DMS53 (cell line): Measurements from ENCODE around the gene PCSK2.

Experiments used
- DNase-seq: peaks from one replicate; lab custom pipeline; 2025; lab: John Stamatoyannopoulos, UW

Gene PCSK2

GRCh38 chr20:17399303-17399985 lies 172.6 kb downstream of the PCSK2 start:
- no peak for DNase-seq

GRCh38 chr20:17403461-17403860 lies 176.6 kb downstream of the PCSK2 start:
- DNase-seq, result no peak

DNA sequence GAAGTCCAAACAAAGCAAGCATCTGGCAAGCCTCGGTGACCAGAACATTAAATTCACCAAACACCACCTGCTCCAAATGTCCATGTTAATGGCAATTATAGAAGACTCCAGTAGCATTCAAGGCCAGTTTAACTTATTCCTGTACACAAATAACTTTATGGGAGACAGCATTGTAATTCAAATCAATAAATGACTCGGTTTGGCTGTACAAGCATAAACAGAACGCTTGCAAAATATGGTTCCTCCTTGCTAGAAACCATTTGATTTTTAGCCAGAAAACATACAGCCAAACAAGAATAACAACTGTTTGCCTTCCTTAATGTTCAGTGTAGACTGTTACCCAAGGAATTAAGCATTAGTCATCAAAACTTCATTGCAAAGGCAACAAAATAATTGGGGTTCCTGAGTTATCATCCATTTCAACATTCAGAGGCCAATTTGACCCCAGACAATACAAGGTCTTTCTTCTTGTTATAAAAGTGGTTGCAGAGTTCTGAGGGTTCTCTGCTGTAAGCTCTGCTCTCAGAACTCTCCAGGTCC lies 179.3 kb downstream of the PCSK2 start:
- DNase-seq, result no peak

DNA sequence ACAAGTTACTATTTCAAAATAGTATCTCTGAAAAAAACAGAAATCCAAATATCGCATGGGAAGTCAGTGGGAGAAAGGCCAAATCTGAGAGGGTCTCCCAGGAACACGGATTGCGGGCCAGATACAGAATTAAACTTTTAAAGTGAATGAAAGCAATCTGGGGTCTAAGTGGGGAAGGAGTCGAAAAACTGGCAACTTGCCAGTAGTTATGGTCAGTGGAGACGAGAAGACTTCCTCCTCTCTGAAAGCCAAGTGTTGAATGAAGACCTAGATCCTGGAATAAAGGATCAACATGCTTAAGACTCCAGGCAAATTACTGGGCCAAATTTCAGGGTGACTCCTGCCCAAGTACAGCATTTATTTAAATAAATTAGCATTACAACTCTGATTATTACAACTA lies 180.7 kb downstream of the PCSK2 start:
- no peak for DNase-seq

DNA sequence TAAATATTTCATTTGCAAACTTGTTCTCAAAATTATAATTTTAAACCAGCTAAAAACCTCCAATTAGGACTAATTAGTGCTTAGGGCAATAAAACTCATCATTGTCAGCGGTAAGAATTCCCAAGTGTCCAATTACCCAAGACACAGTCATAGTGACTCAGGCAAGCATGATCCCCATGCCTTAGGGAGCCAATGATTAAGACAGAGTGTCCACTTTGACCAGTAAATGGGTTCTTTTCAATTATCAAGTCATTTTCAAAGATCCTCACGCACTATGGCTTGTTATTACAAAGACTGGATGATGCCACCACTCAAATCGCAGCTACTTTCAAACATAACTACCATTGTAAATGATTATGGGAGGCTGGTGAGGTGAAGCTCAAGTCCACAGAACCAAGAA lies 190.4 kb downstream of the PCSK2 start:
- no peak for DNase-seq

GRCh38 chr20:17418737-17419136 lies 191.9 kb downstream of the PCSK2 start:
- no peak for DNase-seq

DNA sequence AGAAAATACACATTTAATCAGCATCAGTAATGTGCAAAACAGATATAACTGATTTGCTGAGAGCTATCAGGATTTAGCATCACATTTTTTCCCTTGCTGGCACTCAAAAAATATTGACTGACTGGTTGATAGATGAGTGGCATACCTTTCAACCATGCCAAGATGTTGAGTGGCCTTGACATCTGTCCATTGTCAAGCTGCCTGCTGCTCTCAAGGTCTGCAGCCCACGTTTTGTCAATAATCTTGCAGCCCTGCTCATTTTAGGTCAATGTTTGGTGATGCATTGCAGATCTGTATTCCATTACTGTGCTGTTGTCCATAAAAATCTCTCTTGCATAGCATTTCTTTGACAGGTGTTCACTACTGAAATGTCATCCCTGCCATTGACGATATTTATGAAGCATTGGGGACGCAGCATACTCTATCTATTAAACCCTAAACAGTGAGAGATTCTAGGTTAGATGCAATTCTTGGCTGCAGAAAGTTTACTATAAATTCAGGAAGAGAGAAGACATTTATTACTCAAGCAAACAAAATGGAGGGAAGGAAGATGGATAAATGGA lies 192.7 kb downstream of the PCSK2 start:
- DNase-seq, result peak; percentile 30

GRCh38 chr20:17421493-17421892 lies 194.7 kb downstream of the PCSK2 start:
- no peak for DNase-seq

DNA sequence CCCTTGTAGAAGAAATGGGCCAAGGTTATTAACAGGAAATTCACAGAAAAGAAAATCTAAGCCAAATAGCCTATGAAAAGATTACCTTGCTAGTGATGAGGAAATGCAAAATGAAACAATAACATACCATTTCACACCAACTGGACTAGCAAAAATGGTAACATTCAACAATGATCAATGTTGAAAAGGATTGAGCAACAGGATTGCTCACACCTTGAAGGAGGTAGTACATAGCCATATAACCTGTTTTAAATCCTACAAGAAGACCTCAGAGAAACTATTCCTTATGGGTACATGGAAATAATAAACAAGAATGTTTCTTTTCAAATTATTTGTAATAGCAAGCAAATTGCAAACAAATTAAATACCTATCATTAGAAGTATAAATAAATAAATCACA lies 196.9 kb downstream of the PCSK2 start:
- DNase-seq, result no peak

DNA sequence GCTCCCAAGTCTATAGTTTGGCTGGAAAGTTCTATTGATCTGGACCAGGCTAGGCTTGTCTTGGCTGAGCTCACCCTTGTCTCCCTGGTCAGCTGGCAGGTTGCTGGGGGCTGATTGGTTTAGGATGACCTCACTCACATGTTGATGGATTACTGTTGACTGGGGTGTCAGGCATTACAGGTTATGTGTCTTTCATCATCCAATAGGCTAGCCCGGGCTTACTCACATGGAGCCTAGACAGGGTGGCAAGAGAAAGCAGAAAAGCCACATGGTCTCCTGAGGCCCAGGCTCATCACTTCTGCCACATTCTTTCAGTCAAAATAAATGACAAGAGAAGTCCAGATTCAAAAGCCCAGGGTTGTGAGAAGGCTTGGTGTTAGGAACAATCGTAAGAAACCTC lies 200.8 kb downstream of the PCSK2 start:
- DNase-seq, result no peak

DNA sequence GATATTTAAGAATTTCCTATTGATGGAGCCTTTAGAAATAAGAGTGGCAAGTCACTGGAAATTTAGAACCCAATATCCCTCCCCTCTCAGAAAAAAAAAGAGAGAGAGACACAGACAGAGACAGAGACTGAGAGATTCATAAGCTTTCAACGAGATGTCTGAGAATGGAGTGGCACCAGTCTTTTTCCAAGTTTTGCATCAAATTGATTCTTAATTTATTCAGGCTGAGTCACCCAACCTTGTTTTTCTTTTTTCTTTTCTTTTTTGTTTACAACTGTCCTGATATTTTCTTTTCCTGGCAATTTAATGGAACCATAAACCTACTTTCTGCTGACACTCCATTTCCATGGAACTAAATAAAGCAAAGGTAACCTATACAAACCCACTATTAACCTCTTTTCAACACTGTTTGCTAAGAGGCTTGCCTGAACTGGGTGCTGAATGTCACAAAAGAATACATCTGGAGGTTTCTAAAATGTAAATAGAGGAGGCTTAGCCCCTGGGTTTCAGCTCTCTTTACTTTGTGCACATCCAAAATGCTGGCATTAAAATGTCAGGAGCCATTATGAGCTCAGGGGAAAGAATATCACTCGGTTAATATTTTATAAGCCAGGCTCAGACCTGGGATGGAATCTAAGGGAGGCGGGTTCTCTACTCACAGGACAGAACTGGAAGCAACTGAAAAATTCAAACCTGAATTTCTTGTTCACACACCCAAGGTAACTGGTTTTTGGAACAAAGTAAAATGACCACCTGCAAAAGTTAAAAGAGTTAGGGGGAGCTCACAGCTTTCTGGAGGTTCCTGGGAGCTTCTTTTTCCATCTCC lies 203.5 kb downstream of the PCSK2 start:
- peak; percentile 42 for DNase-seq

DNA sequence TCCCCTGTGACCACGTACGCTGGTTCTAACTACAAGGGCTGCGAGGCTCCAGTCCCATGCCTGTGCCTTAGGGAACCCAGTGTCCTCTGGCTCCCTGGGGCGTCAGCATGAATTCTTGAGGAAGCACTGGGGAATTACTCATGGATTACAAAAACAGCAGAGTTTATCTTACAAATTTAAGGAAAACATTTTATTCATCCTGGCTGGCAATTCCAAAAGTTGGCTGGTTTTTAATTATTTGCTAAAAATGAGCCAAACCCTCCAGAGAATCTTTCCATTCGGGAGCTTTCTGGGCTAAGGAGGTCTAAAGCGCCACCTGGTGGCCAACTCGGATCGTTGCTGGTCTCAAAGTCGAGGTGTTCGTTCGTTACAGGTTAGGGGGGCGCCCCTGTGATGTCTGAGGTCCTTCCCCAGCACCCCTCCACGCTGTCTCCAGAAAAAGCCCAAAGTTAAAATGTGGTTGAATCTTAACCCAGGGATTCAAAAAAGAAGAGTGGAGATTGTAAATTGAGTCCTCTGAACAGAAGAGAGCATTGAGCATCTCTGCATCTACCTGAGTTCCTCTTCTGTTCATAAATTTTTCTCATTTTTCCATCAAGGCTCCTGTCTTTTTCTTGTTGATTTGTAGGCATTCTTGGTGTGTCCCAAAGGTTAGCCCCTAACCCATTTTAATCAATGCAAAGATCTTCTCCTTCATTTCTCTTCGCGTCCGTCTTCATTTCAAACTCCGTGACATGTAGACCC lies 205.0 kb downstream of the PCSK2 start:
- peak; percentile 72 for DNase-seq

DNA sequence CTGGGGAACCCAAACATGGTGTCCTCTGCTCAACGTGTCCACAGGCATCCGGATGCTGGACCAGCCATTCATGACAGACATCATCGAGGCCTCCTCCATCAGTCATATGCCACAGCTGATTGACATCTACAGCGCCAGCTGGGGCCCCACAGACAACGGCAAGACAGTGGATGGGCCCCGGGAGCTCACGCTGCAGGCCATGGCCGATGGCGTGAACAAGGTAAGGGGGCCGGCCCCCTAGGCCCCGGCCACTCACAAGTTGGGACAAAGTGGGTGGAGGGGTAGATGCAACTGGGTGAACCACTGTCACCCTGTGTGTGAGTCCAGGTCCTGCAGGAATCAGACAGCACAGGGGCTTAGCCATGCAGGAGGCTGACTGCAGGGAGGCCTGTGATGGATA lies 209.8 kb downstream of the PCSK2 start:
- no peak for DNase-seq

GRCh38 chr20:17437251-17437650 lies 210.4 kb downstream of the PCSK2 start:
- no peak for DNase-seq

DNA sequence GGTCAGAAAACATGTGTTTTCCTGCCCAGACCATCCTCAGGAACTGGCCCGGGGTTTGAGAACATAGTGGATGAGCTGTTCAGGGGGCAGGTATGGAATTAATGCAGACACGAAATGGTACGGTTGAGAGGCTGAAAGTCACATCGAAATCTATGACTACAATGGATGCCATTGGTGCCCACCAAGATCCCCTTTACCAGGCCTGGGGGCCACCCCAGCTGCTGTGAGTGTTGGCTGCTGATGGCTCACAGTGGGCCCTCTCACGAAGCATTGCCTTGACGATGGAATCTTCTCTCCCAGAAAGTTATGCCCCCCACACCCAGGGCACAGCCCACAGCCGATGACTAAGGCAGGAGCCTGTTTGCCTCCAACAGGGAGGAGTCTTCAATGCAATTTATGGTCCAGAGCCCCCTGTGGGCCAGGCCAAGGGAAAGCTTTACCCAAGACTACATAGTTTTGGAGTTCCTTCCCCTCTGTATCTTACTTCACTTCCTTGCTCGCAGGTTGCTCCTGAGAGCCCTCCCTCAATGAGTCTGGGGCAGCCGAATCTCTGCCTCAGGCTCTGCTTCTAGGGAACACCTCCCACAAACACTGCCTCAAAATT lies 211.7 kb downstream of the PCSK2 start:
- no peak for DNase-seq

DNA sequence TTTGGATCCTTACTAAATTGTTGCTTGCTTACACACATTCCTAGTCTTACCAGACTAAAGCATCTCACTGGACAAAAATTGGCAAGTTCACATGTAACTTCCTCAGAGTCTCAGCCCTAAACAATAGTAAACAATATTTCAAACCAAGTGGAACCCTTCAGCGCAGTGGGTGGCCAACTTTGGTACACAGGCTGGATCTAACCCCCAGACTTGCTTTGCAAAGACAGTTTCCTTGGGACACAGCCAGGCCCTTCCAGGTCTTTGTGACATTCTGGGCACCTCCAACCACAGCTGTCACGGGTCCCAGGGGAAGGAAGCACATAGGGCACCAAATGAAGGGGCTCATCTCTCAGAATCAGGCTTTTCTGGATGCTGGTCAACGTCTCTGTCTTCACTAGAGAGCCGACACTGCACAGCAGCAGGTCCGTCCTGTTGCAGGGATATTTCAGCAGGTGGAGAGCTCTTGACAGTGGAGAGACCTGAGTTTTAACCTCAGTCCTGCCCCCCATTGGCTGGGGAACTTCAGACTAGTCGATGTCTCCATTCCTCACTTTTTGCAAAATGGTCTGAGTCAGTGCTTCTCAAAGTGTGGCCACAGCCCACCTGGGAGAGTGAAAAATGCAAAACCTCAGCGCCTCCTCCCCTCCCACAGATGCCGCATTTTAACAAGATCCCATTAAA lies 212.9 kb downstream of the PCSK2 start:
- no peak for DNase-seq

DNA sequence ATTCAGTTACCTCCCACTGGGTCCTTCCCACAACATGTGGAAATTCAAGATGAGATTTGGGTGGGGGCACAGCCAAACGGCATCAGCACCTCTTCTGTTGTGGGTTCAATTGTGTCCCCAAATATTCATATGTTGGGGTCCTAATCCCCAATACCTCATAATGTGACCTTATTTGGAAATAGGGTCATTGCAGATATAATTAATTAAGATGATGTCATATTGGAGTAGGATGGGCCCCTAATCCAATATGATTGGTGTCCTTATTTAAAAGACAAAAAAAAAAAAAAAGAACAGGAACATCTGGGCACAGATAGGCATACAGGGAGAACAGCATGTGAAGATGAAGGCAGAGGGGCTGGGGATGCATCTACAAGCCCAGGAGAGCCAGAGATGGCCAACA lies 214.9 kb downstream of the PCSK2 start:
- DNase-seq, result no peak

- DNase-seq, result peak; percentile 19
Observed at GRCh38 chr20:17442588-17442987, 215.7 kb downstream of the PCSK2 start.

DNA sequence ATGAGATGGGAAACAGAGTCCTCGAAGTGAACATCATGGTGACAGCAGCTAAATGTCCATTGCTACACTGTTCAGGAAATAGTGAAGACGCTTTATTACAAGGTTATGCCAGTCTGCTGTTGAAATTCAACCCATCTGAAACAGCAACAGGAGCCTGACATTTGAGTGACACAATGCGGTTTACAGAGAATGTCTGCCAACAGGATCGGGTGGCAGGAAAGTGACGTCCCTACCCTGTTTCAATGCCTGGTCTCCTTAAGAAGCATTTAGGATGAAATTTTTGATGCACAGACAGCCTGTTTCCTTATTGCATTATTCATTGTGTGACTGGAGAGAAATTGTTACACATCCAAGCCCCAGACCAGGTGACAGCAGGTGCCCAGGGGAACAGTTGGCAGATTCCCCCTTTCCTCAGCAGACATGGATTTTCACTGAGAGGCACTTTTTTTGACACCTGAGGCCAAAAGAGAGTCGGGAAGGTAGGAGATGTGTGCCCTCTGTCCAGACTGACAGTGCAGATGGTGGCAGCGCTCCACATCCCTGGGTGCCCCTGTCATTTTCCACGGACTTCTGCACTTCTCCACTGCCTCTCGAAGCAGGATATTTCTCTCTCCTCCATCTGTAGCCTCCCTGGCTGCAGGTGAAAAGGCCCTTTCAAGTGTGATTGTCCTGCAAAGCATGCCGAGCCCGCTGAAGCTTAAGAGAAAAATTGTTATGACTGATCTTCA lies 216.5 kb downstream of the PCSK2 start:
- DNase-seq, result peak; percentile 6

DNA sequence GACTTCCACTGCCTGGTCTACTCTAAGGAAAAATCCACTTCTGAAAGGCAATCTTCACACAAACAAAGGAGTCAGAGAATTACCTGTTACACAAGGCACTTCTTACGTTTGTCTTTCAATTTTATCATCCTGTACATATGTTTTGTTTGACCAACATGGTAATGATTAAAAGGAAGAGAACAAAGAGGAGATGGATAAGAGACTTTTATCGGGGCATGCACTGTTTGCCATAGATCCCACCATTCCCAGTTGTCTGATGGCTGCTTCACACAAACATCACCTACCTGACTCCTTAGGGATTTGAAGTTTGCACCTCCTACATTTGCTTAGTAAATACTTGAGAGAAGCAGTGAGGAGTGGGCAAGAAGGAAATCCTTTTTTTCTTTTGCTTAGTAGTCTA lies 217.3 kb downstream of the PCSK2 start:
- DNase-seq, result peak; percentile 10

- DNase-seq, result no peak
Observed at GRCh38 chr20:17445543-17445942, 218.7 kb downstream of the PCSK2 start.
